ENCODE measurements around the gene NR1H4.

The NR1H4 gene

GRCh38 chr12:100545092-100545491 is 71.4 kb downstream of the NR1H4 start:
- Histone ChIP-seq H3K4me1 (ENCODE audit: control insufficient read depth, insufficient read depth, low read length) (no peaks in the 10 kb centered on the region), H3K4me3 (ENCODE audit: low read depth, low read length) (no peak overlapping the region), H3K9me3 (ENCODE audit: control insufficient read depth, insufficient read depth, low read depth, low read length) (no peaks in the 10 kb centered on the region), H3K27ac (ENCODE audit: extremely low read depth, low read depth, low read length) (no peak overlapping the region), H3K36me3 (ENCODE audit: control insufficient read depth in 2 of 2, insufficient read depth in 1 of 2, low read length in 2 of 2) (no peaks in the 10 kb centered on the region)
- no peak for TF ChIP-seq ATF2 (tag by site-specific recombination; IDR thresholded peaks at IDR 0.05; ENCODE audit: low read depth)
- TF ChIP-seq ZNF501 (tag by site-specific recombination; IDR thresholded peaks at IDR 0.05): no peak
- ChIA-PET POLR2A (no interaction called here), CTCF (interaction anchor here (0.6 to 6.1 kb wide), 3 partner anchors 9 to 1158 kb away, joined by 3 to 32 read pairs (median 4); no protein-coding TSS in a partner anchor)

GRCh38 chr12:100553936-100554335 is 80.3 kb downstream of the NR1H4 start:
- no peaks in the 10 kb centered on the region for H3K36me3 ChIP-seq (ENCODE audit: control insufficient read depth in 2 of 2, insufficient read depth in 1 of 2, low read length in 2 of 2)

More at GRCh38 chr12:100553936-100554335, 80.3 kb downstream of the NR1H4 start:
- ChIA-PET POLR2A (no interaction called here), CTCF (interaction anchor here (0.6 to 4.0 kb wide), 18 partner anchors 12 to 887 kb away, joined by 3 to 55 read pairs (median 4); partner anchors contain the start of gene GAS2L3)
- no peak overlapping the region for H3K4me3 ChIP-seq (ENCODE audit: low read depth, low read length)
- TF ChIP-seq PRDM6 (tag by site-specific recombination; IDR thresholded peaks at IDR 0.05): no peak
- TF ChIP-seq YY2 (tag by site-specific recombination; IDR thresholded peaks at IDR 0.05): no peak
- no peak for TF ChIP-seq ZNF292 (tag by site-specific recombination; IDR thresholded peaks at IDR 0.05; ENCODE audit: borderline replicate concordance, low read depth)
- no peak for TF ChIP-seq GFI1B (tag by site-specific recombination; IDR thresholded peaks at IDR 0.05)
- TF ChIP-seq ZNF639 (tag by site-specific recombination; IDR thresholded peaks at IDR 0.05): no peak
- no peak for TF ChIP-seq SCRT2 (tag by site-specific recombination; IDR thresholded peaks at IDR 0.05)
- no peak for TF ChIP-seq ZNF169 (tag by site-specific recombination; IDR thresholded peaks at IDR 0.05)
- no peak for TF ChIP-seq ZIC2 (tag by site-specific recombination; IDR thresholded peaks at IDR 0.05)
- no peak for TF ChIP-seq PRDM4 (tag by site-specific recombination; IDR thresholded peaks at IDR 0.05)
- TF ChIP-seq ZBTB1 (tag by site-specific recombination; IDR thresholded peaks at IDR 0.05): no peak
- TF ChIP-seq ZNF670 (tag by site-specific recombination; IDR thresholded peaks at IDR 0.05; ENCODE audit: low read depth): no peak
- TF ChIP-seq ZXDB (tag by site-specific recombination; IDR thresholded peaks at IDR 0.05): no peak
- TF ChIP-seq BCL11A (tag by site-specific recombination; IDR thresholded peaks at IDR 0.05; ENCODE audit: low read depth): no peak
- no peaks in the 10 kb centered on the region for H3K4me1 ChIP-seq (ENCODE audit: control insufficient read depth, insufficient read depth, low read length)
- no peaks in the 10 kb centered on the region for H3K9me3 ChIP-seq (ENCODE audit: control insufficient read depth, insufficient read depth, low read depth, low read length)
- no peak overlapping the region for H3K27ac ChIP-seq (ENCODE audit: extremely low read depth, low read depth, low read length)

Data from HEK293 (cell line).